GM10248 (cell line): Measurements from ENCODE around the gene PHB1.

ENCODE experiments used
- CTCF ChIA-PET: fragments of 300-600 bp; sonication (Branson Sonifier 250); formaldehyde crosslinking; extraction: SDS; loops from one replicate; lab custom pipeline; 2021; ENCODE audit warnings: antibody characterized with exemption; lab: Yijun Ruan, JAX
- POLR2A ChIA-PET: fragments of 350-650 bp; sonication (Branson Sonifier 250); formaldehyde crosslinking; extraction: SDS; loops from one replicate; lab custom pipeline; 2020; ENCODE audit warnings: antibody characterized with exemption; lab: Yijun Ruan, JAX
- DNase-seq: peaks from one replicate; pipeline ENCODE4 v3.0.0; 2012; ENCODE audit errors: extremely low spot score
- TF ChIP-seq, protein P1 (sequence below): IDR thresholded peaks from 2 replicates; pipeline ENCODE4 v1.5.1; 2012; ENCODE audit warnings: mild to moderate bottlenecking, low read depth; ENCODE audit errors: extremely low read depth, missing control alignments, control extremely low read depth

PHB1 gene

DNA sequence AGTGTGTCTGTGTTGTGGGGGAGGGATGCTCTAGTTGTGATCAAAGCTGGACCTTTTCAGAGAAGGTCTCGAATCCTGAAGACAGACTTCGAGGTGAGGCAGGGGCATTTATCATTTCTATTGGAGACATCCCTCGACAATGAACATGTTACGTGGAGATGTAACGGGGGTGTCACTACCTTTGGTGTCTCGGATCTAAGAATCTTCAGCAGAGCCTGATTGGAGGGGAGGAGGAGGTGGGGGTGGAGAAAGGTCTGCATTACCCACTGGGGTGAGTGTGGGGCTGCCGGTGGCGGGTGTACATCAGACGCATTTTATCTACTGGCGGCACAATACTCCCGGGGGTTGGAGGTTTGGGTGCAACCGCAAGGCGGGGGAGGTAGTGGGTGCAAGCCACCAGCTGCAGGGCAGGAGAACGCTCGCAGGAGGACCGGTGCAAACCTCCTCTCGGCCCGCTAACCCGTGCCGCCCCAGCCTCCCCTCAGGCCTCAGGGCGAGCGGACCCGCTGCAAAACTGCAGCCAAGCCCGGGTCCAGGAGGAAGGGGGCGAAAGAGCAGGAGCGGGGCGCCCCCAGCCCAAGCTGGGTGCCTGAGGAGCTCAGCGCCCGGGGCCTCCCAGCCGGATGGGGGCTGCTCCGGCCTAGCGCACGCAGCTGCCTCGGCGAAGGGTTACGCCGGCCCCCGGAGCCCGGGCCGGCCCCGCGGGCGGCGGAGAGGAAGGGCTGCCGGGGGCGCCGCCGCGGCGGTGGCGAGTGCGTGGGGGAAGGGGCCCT, 53.4 kb downstream of the PHB1 start:
- POLR2A ChIA-PET, result no interaction called here
- TF ChIP-seq, protein P1, sequence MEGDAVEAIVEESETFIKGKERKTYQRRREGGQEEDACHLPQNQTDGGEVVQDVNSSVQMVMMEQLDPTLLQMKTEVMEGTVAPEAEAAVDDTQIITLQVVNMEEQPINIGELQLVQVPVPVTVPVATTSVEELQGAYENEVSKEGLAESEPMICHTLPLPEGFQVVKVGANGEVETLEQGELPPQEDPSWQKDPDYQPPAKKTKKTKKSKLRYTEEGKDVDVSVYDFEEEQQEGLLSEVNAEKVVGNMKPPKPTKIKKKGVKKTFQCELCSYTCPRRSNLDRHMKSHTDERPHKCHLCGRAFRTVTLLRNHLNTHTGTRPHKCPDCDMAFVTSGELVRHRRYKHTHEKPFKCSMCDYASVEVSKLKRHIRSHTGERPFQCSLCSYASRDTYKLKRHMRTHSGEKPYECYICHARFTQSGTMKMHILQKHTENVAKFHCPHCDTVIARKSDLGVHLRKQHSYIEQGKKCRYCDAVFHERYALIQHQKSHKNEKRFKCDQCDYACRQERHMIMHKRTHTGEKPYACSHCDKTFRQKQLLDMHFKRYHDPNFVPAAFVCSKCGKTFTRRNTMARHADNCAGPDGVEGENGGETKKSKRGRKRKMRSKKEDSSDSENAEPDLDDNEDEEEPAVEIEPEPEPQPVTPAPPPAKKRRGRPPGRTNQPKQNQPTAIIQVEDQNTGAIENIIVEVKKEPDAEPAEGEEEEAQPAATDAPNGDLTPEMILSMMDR, result no peak
- peak; percentile 51 for DNase-seq
- CTCF ChIA-PET, result interaction anchor here (0.9 to 1.1 kb wide), 2 partner anchors 15 to 26 kb away, joined by 3 to 4 read pairs; no protein-coding TSS in a partner anchor

DNA sequence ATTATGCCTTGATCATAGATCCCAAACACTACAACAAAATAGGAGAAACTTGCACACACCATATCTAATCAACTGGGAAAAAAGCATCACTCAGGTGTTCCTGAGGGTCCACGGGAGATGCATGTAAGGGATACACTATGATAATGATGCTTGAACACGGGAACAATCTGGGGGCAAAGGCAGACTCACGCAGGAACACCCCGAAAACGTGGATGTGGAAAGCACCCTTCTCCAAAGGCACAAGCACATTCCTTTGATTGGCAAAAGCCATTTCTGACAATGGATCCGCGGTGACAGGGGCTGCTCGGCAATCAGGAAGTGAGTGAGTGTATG, 53.9 kb downstream of the PHB1 start:
- ChIA-PET CTCF (interaction anchor here (1.0 to 1.2 kb wide), 3 partner anchors 26 to 45 kb away, joined by 3 to 4 read pairs (median 3); no protein-coding TSS in a partner anchor), POLR2A (no interaction called here)
- TF ChIP-seq, protein P1, result no peak
- no peak for DNase-seq

DNA sequence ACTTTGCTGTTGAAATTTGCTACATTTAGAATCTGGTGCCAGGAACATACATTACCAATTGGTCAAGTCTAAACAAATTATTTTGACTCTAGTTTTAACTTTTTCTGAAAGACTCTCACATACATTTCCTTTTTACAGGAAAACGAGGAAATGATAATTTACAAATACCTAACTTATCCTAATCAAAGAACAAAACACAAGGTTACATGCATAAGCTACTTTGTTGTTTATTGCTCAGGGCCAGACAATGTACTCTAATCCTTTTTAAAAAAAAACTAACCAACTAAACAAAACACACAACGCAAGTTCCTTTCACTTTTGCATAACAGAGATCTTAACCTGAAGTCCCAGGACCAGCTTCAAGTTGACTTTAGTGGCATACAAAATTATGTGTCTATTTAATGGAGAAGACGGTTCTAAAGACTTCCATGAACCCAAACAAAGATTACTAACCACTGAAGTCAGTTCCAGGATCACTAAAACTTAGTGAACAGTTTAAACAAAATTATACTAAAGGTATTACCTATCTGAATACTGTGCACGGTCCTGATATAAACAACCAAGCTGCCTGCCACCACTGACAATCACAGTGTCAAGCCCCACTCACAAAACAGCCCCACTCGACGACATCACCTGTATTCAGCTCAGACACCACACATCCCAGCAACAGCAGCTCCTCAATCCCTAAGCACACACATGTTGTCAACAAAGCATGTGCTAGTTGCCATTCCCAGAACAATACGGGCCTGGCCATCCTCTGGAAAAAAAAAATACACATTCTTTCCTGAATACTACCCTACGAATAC, 54.5 kb downstream of the PHB1 start:
- CTCF ChIA-PET, result interaction anchor here (0.9 to 2.5 kb wide), 7 partner anchors 8 to 44 kb away, joined by 3 to 22 read pairs (median 3); no protein-coding TSS in a partner anchor
- no peak for DNase-seq
- TF ChIP-seq, protein P1, result no peak
- POLR2A ChIA-PET, result no interaction called here

DNA sequence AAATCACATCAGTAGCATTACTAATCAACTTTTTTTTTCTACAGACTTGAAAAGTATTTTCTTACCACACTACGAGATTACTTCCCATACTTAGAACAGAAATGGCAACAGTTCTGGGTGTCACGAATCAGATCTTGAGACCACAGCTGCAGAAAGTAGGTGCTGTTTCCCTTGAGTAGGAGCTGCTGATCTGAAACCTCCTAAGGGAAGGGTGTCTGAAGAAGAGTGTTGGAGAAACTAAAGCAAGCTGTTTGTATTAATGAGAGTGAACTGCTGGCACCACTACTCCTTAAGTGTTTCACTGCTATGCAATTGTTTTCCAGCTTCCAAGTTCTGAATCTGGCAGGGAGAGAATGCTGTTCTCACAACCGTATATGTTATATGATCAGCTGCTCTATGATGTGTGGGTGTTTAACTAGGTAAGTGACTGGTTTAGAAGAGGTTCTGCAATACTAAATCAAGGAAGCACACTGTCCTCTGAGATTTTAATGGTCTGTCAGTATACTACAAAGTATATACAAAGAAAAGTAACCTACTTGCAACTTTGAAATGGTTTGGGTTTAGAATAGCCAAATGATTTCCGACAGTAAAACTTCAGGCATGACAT, 55.9 kb downstream of the PHB1 start:
- CTCF ChIA-PET, result interaction anchor here (1.2 to 2.5 kb wide), 2 partner anchors 9 to 179 kb away, joined by 3 to 22 read pairs; no protein-coding TSS in a partner anchor
- TF ChIP-seq, protein P1, result no peak
- POLR2A ChIA-PET, result no interaction called here
- peak; percentile 38 for DNase-seq

DNA sequence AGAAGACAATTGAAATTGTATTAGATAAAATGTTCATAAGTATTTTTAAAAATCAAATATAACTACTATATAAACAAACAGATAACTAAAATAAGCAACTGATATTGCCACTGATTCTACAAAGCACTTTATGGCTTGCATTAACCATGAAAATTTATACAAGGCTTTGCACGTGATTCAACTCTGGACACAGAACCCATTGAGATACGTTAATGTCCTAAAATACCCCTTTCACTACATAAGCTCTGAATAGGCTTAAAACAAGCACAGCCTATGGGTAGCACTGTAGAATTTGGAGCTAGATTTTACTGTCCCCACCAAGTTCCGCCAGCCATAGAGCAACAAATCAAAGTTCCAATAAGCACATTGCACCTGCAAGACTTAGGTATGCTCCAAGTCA, 57.2 kb downstream of the PHB1 start:
- POLR2A ChIA-PET, result no interaction called here
- DNase-seq, result no peak

More for the DNA sequence above, 57.2 kb downstream of the PHB1 start:
- TF ChIP-seq, protein P1, result no peak
- CTCF ChIA-PET, result interaction anchor here (1.1 to 1.8 kb wide), 3 partner anchors 11 to 178 kb away, joined by 3 to 5 read pairs (median 4); no protein-coding TSS in a partner anchor
